HCT116 (cell line): ENCODE measurements around the gene CRIM1.

ENCODE experiments used
- CTCF ChIP-seq, 3 experiments: fragments of 200-600 bp in 1 of 3; sonication (generic) in 1 of 3; IDR thresholded peaks in 2 of 3; conservative IDR thresholded peaks in 1 of 3; 2 replicates each; pipeline ENCODE4 v1.5.1; 2012 to 2017; ENCODE audit warnings: low read depth in 2 of 3, low read length in 2 of 3, antibody characterized with exemption in 1 of 3, borderline replicate concordance in 1 of 3, control low read depth in 1 of 3, mild to moderate bottlenecking in 1 of 3, mixed read lengths in 1 of 3, mixed run types in 1 of 3, moderate library complexity in 1 of 3; ENCODE audit not compliant: insufficient read depth in 1 of 3
- EZH2 ChIP-seq: fragments of 200-600 bp; sonication (generic); IDR thresholded peaks from 2 replicates; pipeline ENCODE4 v1.6.1; 2017; ENCODE audit warnings: antibody characterized with exemption, mixed run types
- POLR2AphosphoS5 ChIP-seq: IDR thresholded peaks from 2 replicates; pipeline ENCODE4 v1.6.1; 2011; ENCODE audit warnings: mild to moderate bottlenecking, low read depth, low read length, moderate library complexity
- RAD21 ChIP-seq: IDR thresholded peaks from 2 replicates; pipeline ENCODE4 v1.6.1; 2012; ENCODE audit warnings: low read depth, mild to moderate bottlenecking
- ZNF274 ChIP-seq: fragments of 200-500 bp; sonication (Bioruptor generic); IDR thresholded peaks from 2 replicates; pipeline ENCODE4 v1.6.1; 2014; ENCODE audit warnings: mild to moderate bottlenecking, low read depth, low read length, inconsistent platforms

- TF ChIP-seq EZH2 (no peak), CTCF (IDR thresholded peaks at IDR 0.05 in 2 of 3, conservative IDR thresholded peaks at IDR 0.05 in 1 of 3; ENCODE audit: borderline replicate concordance in 1 of 3, insufficient read depth in 1 of 3, low read depth in 2 of 3, low read length in 2 of 3) (no peak), RAD21 (no peak), POLR2AphosphoS5 (no peak), ZNF274 (no peak)
These were observed 17.8 kb downstream of the CRIM1 start for GRCh38 chr2:36373149-36373926.
